OCI-LY1 (cell line): ENCODE measurements around the gene MRTFB.

ENCODE experiments used
- EZH2 ChIP-seq: fragments of 200-600 bp; sonication (generic), shearing (Covaris generic); IDR thresholded peaks from 2 replicates; pipeline ENCODE4 v1.8.0; 2017; ENCODE audit warnings: borderline replicate concordance, mixed run types, mild to moderate bottlenecking, antibody characterized with exemption, low read length, moderate library complexity, mixed read lengths
- TF ChIP-seq, protein P1 (sequence below): fragments of 200-600 bp; sonication (generic), shearing (Covaris generic); IDR thresholded peaks from 2 replicates; pipeline ENCODE4 v1.5.1; 2017; ENCODE audit warnings: mild to moderate bottlenecking, antibody characterized with exemption, low read length, moderate library complexity, mixed read lengths

DNA sequence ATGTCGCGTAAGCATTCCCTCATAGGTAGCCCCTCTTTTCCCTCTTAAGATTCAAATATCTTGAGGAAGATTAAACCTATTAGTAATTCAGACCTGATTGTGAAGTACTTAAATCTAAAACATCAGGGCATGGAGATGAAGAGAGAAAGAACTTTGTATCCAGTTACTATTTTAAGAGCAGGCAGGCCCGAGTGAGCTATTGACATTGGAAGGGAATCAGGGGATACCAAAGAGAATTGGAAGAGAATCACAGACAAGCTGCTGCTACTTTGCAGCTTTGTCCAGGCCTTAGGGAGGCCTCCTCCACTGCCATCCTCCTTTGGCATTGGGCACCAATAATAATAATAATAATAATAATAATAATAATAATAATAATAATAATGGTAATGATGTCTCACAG lies 170.5 kb downstream of the MRTFB start:
- no peak for TF ChIP-seq EZH2
- TF ChIP-seq, protein P1, sequence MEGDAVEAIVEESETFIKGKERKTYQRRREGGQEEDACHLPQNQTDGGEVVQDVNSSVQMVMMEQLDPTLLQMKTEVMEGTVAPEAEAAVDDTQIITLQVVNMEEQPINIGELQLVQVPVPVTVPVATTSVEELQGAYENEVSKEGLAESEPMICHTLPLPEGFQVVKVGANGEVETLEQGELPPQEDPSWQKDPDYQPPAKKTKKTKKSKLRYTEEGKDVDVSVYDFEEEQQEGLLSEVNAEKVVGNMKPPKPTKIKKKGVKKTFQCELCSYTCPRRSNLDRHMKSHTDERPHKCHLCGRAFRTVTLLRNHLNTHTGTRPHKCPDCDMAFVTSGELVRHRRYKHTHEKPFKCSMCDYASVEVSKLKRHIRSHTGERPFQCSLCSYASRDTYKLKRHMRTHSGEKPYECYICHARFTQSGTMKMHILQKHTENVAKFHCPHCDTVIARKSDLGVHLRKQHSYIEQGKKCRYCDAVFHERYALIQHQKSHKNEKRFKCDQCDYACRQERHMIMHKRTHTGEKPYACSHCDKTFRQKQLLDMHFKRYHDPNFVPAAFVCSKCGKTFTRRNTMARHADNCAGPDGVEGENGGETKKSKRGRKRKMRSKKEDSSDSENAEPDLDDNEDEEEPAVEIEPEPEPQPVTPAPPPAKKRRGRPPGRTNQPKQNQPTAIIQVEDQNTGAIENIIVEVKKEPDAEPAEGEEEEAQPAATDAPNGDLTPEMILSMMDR: no peak
